HCT116 (cell line): ENCODE data around the gene PIGBOS1. TPM values are rescaled to one million over a fixed set of nuclear protein-coding genes. Genes with fewer than 3 reads are reported as not detected.
"Not testable (repeated sequence)": the region's sequence is repeated elsewhere in the genome, so short reads cannot be mapped to it uniquely, and the experiment has no call there.

ENCODE experiments used
- ATAC-seq: fragments of 200-7000 bp; cut with Tn5 transposase; 2 replicates; pipeline ENCODE4 v1.9.1; 2020; ENCODE audit warnings: mild to moderate bottlenecking, moderate library complexity
- BruUV-seq: library from RNA; stranded (reverse); fragments of 400-500 nt; replicated peaks from 2 replicates; lab custom pipeline; 2021; lab: Mats Ljungman, UMichigan
- CTCF ChIA-PET: fragments of 300-600 bp; sonication (Branson Sonifier 250); formaldehyde crosslinking; loops from one replicate; lab custom pipeline; 2021; ENCODE audit warnings: antibody characterized with exemption; lab: Charles Lee
- POLR2A ChIA-PET: fragments of 300-600, 350-600 bp; sonication (Branson Sonifier 250); formaldehyde crosslinking; loops from one replicate; lab custom pipeline; 2021; ENCODE audit warnings: antibody characterized with exemption; lab: Charles Lee
- RAD21 ChIA-PET, 2 experiments: fragments of 300-600 bp; sonication (Branson Sonifier 250); formaldehyde crosslinking; loops; one replicate each; lab custom pipeline; 2023; ENCODE audit warnings: low total read pairs in 2 of 2; ENCODE audit not compliant: uncharacterized antibody in 2 of 2, unreplicated experiment in 2 of 2, low non-redundant PET in 1 of 2; lab: Charles Lee
- DNase-seq: peaks from one replicate; pipeline ENCODE4 v3.0.0-alpha.2; 2010; ENCODE audit warnings: low read depth, low spot score
- H2AFZ ChIP-seq: fragments of 200-600 bp; shearing (Covaris generic), sonication (generic); 2 replicates; pipeline ENCODE4 v1.6.1; 2017; ENCODE audit warnings: low read depth, mixed run types, mixed read lengths, antibody characterized with exemption, low read length; ENCODE audit not compliant: poor library complexity, severe bottlenecking
- H3K27ac ChIP-seq: 2 replicates; pipeline ENCODE4 v1.5.1; 2012; ENCODE audit warnings: low read depth, low read length
- H3K27me3 ChIP-seq: fragments of 200-600 bp; sonication (generic); 2 replicates; pipeline ENCODE4 v1.6.1; 2016; ENCODE audit warnings: mixed run types, low read length, mixed read lengths; ENCODE audit not compliant: insufficient read depth
- H3K36me3 ChIP-seq, 2 experiments: fragments of 200-500 bp in 1 of 2; fragments of 200-600 bp in 1 of 2; sonication (Bioruptor generic) in 1 of 2; sonication (generic) in 1 of 2; 2 replicates each; pipeline versions ENCODE4 v1.5.1 to v1.6.1; 2014 to 2016; ENCODE audit warnings: low read length in 2 of 2, inconsistent platforms in 1 of 2, mixed read lengths in 1 of 2, mixed run types in 1 of 2; ENCODE audit not compliant: insufficient read depth in 2 of 2, control insufficient read depth in 1 of 2
- H3K4me1 ChIP-seq, 2 experiments: fragments of 200-600 bp in 1 of 2; sonication (generic) in 1 of 2; 2 replicates each; pipeline versions ENCODE4 v1.5.1 to v1.6.1; 2012 to 2017; ENCODE audit warnings: low read length in 2 of 2, inconsistent platforms in 1 of 2, mild to moderate bottlenecking in 1 of 2, mixed read lengths in 1 of 2, mixed run types in 1 of 2, moderate library complexity in 1 of 2; ENCODE audit not compliant: insufficient read depth in 2 of 2, control insufficient read depth in 1 of 2
- H3K4me2 ChIP-seq: fragments of 200-600 bp; sonication (generic); 2 replicates; pipeline ENCODE4 v1.6.1; 2017; ENCODE audit warnings: mixed run types, low read length, mixed read lengths
- H3K4me3 ChIP-seq, 2 experiments: fragments of 200-600 bp in 1 of 2; sonication (generic) in 1 of 2; replicated peaks in 1 of 2; 2 replicates each; pipeline ENCODE4 v1.5.1; 2011 to 2016; ENCODE audit warnings: low read length in 2 of 2, control low read depth in 1 of 2, low read depth in 1 of 2, mild to moderate bottlenecking in 1 of 2, mixed read lengths in 1 of 2, mixed run types in 1 of 2
- H3K79me2 ChIP-seq: fragments of 200-600 bp; sonication (generic); 2 replicates; pipeline ENCODE4 v1.6.1; 2017; ENCODE audit warnings: mild to moderate bottlenecking, mixed run types, low read length, moderate library complexity, mixed read lengths; ENCODE audit not compliant: insufficient read depth
- H3K9ac ChIP-seq: fragments of 200-600 bp; sonication (generic); 2 replicates; pipeline ENCODE4 v1.6.1; 2016; ENCODE audit warnings: low read length, mixed read lengths
- H3K9me2 ChIP-seq: fragments of 200-600 bp; sonication (generic), shearing (Covaris generic); 2 replicates; pipeline ENCODE4 v1.6.1; 2017; ENCODE audit warnings: mixed run types, mild to moderate bottlenecking, moderate library complexity; ENCODE audit not compliant: insufficient read depth
- H3K9me3 ChIP-seq, 2 experiments: fragments of 200-500 bp in 1 of 2; fragments of 200-600 bp in 1 of 2; sonication (Bioruptor generic) in 1 of 2; sonication (generic) in 1 of 2; 2 replicates each; pipeline ENCODE4 v1.6.1; 2014 to 2017; ENCODE audit warnings: low read length in 2 of 2, mixed read lengths in 2 of 2, inconsistent platforms in 1 of 2, low read depth in 1 of 2, mild to moderate bottlenecking in 1 of 2, mixed run types in 1 of 2, moderate library complexity in 1 of 2; ENCODE audit not compliant: control insufficient read depth in 1 of 2, insufficient read depth in 1 of 2
- H4K20me1 ChIP-seq: fragments of 200-600 bp; sonication (generic), shearing (Covaris generic); 2 replicates; pipeline ENCODE4 v1.6.1; 2017; ENCODE audit warnings: mixed run types, mild to moderate bottlenecking, moderate library complexity; ENCODE audit not compliant: insufficient read depth
- EZH2phosphoT487 ChIP-seq: fragments of 200-600 bp; IDR thresholded peaks from 2 replicates; pipeline ENCODE4 v1.6.1; 2018; ENCODE audit warnings: antibody characterized with exemption, borderline replicate concordance
- FOSL1 ChIP-seq: IDR thresholded peaks from 2 replicates; pipeline ENCODE4 v1.6.1; 2012; ENCODE audit warnings: low read depth
- TCF7L2 ChIP-seq: IDR thresholded peaks from 2 replicates; pipeline ENCODE4 v1.7.0; 2011; ENCODE audit warnings: borderline replicate concordance, inconsistent platforms; ENCODE audit not compliant: insufficient read depth, insufficient read length; ENCODE audit errors: extremely low read depth
- ZNF274 ChIP-seq: fragments of 200-500 bp; sonication (Bioruptor generic); IDR thresholded peaks from 2 replicates; pipeline ENCODE4 v1.6.1; 2014; ENCODE audit warnings: mild to moderate bottlenecking, low read depth, low read length, inconsistent platforms
- intact Hi-C: fragments of 100-400 bp; cut with micrococcal nuclease; formaldehyde crosslinking; loops from 2 replicates; pipeline ENCODE4 v1.10.0; 2022
- total RNA-seq: library from RNA; stranded (reverse); gene quantifications from one replicate; pipeline ENCODE4 v1.2.1, GENCODE V29; 2021; ENCODE audit not compliant: unreplicated experiment
- TF ChIP-seq, protein P1 (sequence below): IDR thresholded peaks from 2 replicates; pipeline ENCODE4 v1.6.1; 2012
- TF ChIP-seq, protein P2 (sequence below), 3 experiments: fragments of 200-600 bp in 1 of 3; sonication (generic) in 1 of 3; IDR thresholded peaks in 2 of 3; conservative IDR thresholded peaks in 1 of 3; 2 replicates each; pipeline ENCODE4 v1.5.1; 2012 to 2017; ENCODE audit warnings: low read depth in 2 of 3, low read length in 2 of 3, antibody characterized with exemption in 1 of 3, borderline replicate concordance in 1 of 3, control low read depth in 1 of 3, mild to moderate bottlenecking in 1 of 3, mixed read lengths in 1 of 3, mixed run types in 1 of 3, moderate library complexity in 1 of 3; ENCODE audit not compliant: insufficient read depth in 1 of 3

The PIGBOS1 gene
- total RNA-seq, 1 experiment from 2014 or later: 15.3 TPM

DNA sequence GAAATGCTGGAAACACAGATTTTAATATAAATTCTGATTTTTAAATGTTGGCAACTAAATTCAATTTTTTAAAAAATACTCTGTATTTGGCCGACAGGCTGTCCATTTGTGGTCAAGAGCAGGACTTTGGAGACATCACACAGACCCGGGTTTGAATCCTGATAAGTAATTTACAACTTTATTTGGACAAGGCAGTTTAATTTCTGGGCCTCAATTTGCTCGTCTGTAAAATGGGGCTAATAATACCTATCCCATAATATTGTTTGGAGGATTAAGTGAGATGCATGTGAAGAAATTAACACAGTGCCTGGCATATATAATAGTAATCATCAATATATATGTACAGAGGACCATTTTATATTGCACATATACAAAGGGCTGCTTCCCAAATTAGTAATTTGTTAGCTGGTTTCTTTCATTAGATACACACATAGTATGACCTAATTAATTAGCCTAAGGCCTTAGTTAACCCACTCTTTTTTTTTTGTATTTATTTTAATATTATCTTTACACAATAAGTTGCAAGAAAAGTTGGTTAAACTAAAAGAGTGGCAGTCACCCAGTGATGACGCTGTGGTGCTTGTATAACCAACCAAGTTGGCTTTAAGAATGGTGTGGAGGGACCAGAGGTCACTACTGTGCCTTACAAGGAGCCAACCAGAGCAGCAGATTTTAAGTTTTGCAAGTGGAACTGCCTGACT lies 764 bp upstream of the PIGBOS1 start:
- Histone ChIP-seq H3K36me3 (no peaks in the 10 kb centered on the region; a peak in 1 of 4 replicates), H3K9me2 (no peaks in the 10 kb centered on the region), H4K20me1 (no peaks in the 10 kb centered on the region), H3K79me2 (peaks cover 33% of the 10 kb centered on the region), H3K4me3 (peak overlapping the region; percentile 85 to 89), H3K4me2 (peak overlapping the region; percentile 80), H2AFZ (no peak overlapping the region), H3K4me1 (peaks cover 6 to 11% of the 10 kb centered on the region in 2 experiments; a peak in 3 of 4 replicates), H3K9ac (peak overlapping the region; percentile 80), H3K27ac (peak overlapping the region; percentile 89), H3K9me3 (no peaks in the 10 kb centered on the region), H3K27me3 (no peaks in the 10 kb centered on the region)
- POLR2A ChIA-PET: interaction anchor here (1.3 to 1.7 kb wide), 2 partner anchors 82 to 123 kb away, joined by 5 to 6 read pairs; partner anchors contain the start of gene RSL24D1
- intact Hi-C loops: loop anchor here (1.0 kb wide), 1 partner anchor 89 kb away; the partner anchor contains the start of genes CCPG1 and PIERCE2
- ATAC-seq (no peak), DNase-seq (no peak)
- RAD21 ChIA-PET: no interaction called here
- BruUV-seq: TSS peak; percentile 72
- CTCF ChIA-PET: interaction anchor here (1.4 kb wide), 1 partner anchor 119 kb away, joined by 7 read pairs; no protein-coding TSS in a partner anchor
- TF ChIP-seq, protein P1, sequence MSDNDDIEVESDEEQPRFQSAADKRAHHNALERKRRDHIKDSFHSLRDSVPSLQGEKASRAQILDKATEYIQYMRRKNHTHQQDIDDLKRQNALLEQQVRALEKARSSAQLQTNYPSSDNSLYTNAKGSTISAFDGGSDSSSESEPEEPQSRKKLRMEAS: no peak
- TF ChIP-seq FOSL1 (no peak), ZNF274 (no peak), TCF7L2 (no peak), EZH2phosphoT487 (no peak)
- TF ChIP-seq, protein P2, sequence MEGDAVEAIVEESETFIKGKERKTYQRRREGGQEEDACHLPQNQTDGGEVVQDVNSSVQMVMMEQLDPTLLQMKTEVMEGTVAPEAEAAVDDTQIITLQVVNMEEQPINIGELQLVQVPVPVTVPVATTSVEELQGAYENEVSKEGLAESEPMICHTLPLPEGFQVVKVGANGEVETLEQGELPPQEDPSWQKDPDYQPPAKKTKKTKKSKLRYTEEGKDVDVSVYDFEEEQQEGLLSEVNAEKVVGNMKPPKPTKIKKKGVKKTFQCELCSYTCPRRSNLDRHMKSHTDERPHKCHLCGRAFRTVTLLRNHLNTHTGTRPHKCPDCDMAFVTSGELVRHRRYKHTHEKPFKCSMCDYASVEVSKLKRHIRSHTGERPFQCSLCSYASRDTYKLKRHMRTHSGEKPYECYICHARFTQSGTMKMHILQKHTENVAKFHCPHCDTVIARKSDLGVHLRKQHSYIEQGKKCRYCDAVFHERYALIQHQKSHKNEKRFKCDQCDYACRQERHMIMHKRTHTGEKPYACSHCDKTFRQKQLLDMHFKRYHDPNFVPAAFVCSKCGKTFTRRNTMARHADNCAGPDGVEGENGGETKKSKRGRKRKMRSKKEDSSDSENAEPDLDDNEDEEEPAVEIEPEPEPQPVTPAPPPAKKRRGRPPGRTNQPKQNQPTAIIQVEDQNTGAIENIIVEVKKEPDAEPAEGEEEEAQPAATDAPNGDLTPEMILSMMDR (IDR thresholded peaks at IDR 0.05 in 2 of 3, conservative IDR thresholded peaks at IDR 0.05 in 1 of 3; ENCODE audit: borderline replicate concordance in 1 of 3, insufficient read depth in 1 of 3, low read depth in 2 of 3, low read length in 2 of 3): no peak

DNA sequence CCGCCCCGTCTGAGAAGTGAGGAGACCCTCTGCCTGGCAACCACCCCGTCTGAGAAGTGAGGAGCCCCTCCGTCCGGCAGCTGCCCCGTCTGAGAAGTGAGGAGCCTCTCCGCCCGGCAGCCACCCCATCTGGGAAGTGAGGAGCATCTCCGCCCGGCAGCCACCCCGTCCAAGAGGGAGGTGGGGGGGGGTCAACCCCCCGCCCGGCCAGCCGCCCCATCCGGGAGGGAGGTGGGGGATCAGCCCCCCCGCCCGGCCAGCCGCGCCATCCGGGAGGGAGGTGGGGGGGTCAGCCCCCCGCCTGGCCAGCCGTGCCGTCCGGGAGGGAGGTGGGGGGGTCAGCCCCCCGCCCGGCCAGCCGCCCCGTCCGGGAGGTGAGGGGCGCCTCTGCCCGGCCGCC lies 16.1 kb downstream of the PIGBOS1 start:
- H4K20me1 ChIP-seq, H3K4me1 ChIP-seq, H3K9ac ChIP-seq, POLR2A ChIA-PET, H3K79me2 ChIP-seq, H3K9me2 ChIP-seq, CTCF ChIA-PET, H3K9me3 ChIP-seq, H3K27me3 ChIP-seq, H3K4me3 ChIP-seq, DNase-seq, H3K36me3 ChIP-seq, ATAC-seq, BruUV-seq, intact Hi-C loops, H3K4me2 ChIP-seq, H3K27ac ChIP-seq, RAD21 ChIA-PET, H2AFZ ChIP-seq: not testable (repeated sequence)
